Peyer's patch (tissue), 4 donors: ENCODE results near the gene NPFFR1. TPM values are rescaled to one million over a fixed set of nuclear protein-coding genes. Genes with fewer than 3 reads are reported as not detected.
"Not testable (repeated sequence)": the region's sequence is repeated elsewhere in the genome, so short reads cannot be mapped to it uniquely, and the experiment has no call there.

ENCODE experiments used
- DNase-seq, 3 donors: peaks; one replicate each; pipeline ENCODE4 v3.0.0-alpha.2; 2017 to 2019
- H3K27ac ChIP-seq, 4 donors: fragments of 200-600 bp; sonication (generic); one replicate each; pipeline ENCODE4 v1.5.1; 2016 to 2019
- H3K27me3 ChIP-seq, 2 donors: fragments of 200-600 bp; sonication (generic); one replicate each; pipeline ENCODE4 v1.5.1; 2019
- H3K36me3 ChIP-seq, 3 donors: fragments of 200-600 bp; sonication (generic); one replicate each; pipeline ENCODE4 v1.5.1; 2016 to 2019
- H3K4me1 ChIP-seq, 4 donors: fragments of 200-600 bp; sonication (generic); one replicate each; pipeline ENCODE4 v1.5.1; 2016 to 2019
- H3K4me3 ChIP-seq, 4 donors: fragments of 200-600 bp; sonication (generic); 1 replicate in 3 of 4; 2 replicates in 1 of 4; pipeline ENCODE4 v1.5.1; 2016 to 2019; ENCODE audit warnings: mild to moderate bottlenecking in 1 of 4
- H3K9me3 ChIP-seq, 4 donors: fragments of 200-600 bp; sonication (generic); one replicate each; pipeline ENCODE4 v1.5.1; 2016 to 2019; ENCODE audit warnings: mild to moderate bottlenecking in 1 of 4
- POLR2A ChIP-seq, 2 donors: fragments of 450-650 bp; IDR thresholded peaks; one replicate each; pipeline ENCODE4 v1.5.1; 2017; ENCODE audit warnings: antibody characterized with exemption in 2 of 2, mild to moderate bottlenecking in 2 of 2, moderate library complexity in 2 of 2
- total RNA-seq, 4 donors: library from RNA; depleted of rRNA; stranded (reverse); fragments of >200 nt; gene quantifications; one replicate each; pipeline ENCODE4 v1.1.0, GENCODE V29; 2016
- TF ChIP-seq, protein P1 (sequence below), 6 experiments: fragments of 450-650 bp in 4 of 6; fragments of 200-600 bp in 2 of 6; sonication (generic) in 1 of 6; IDR thresholded peaks; one replicate each; pipeline ENCODE4 v1.5.1; 2017 to 2019; ENCODE audit warnings: antibody characterized with exemption in 6 of 6, mild to moderate bottlenecking in 3 of 6, moderate library complexity in 1 of 6

Gene NPFFR1
- total RNA-seq, 4 donors from 2014 or later: not detected

DNA sequence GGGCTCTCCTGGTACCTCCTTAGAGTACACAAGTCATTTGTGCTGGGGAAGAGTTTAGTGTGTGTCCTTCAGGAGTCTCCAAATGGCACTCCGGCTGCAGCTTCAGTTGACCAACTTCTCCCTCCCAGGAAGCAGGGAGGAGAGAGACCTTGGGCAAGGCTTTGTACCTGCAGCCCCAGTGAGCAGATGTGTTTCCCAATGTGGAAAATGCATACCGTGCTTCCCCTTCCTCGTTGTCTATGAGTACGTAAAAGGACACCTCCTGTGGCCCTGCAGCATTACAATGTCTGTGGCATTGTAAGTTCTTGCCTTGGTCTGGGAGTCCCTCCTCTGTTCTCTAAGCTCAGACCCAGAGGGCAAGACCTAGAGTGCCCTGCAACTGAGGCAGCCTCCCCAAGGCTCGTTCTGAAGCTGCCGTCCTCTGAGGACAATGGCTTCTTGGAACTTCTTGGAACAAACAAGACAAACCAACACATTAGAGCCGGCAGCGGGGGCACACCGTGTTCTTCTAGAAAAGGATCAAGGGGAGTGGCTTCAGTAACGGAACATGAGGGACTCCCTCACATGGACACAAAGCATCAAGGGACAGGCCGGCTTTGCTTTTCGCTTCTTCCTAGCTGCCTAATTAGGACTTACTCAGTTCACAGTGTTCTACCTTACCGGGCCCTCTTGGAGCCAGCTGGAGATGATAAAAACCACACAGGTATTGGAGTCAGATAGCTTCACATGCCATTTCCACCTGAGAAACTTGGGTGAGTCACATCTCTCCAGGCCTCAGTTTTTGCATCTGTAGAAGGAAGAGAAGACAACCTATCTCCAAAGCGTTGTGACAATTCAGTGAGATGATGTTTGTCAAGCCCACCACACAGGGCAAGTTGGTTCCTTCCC lies 29.7 kb downstream of the NPFFR1 start:
- TF ChIP-seq, protein P1, sequence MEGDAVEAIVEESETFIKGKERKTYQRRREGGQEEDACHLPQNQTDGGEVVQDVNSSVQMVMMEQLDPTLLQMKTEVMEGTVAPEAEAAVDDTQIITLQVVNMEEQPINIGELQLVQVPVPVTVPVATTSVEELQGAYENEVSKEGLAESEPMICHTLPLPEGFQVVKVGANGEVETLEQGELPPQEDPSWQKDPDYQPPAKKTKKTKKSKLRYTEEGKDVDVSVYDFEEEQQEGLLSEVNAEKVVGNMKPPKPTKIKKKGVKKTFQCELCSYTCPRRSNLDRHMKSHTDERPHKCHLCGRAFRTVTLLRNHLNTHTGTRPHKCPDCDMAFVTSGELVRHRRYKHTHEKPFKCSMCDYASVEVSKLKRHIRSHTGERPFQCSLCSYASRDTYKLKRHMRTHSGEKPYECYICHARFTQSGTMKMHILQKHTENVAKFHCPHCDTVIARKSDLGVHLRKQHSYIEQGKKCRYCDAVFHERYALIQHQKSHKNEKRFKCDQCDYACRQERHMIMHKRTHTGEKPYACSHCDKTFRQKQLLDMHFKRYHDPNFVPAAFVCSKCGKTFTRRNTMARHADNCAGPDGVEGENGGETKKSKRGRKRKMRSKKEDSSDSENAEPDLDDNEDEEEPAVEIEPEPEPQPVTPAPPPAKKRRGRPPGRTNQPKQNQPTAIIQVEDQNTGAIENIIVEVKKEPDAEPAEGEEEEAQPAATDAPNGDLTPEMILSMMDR (IDR thresholded peaks at IDR 0.05): no peak
- TF ChIP-seq POLR2A (IDR thresholded peaks at IDR 0.05): no peak
- peaks cover 0 to 8% of the 10 kb centered on the region in 2 donors for H3K27me3 ChIP-seq
- no peak overlapping the region for H3K4me3 ChIP-seq

DNA sequence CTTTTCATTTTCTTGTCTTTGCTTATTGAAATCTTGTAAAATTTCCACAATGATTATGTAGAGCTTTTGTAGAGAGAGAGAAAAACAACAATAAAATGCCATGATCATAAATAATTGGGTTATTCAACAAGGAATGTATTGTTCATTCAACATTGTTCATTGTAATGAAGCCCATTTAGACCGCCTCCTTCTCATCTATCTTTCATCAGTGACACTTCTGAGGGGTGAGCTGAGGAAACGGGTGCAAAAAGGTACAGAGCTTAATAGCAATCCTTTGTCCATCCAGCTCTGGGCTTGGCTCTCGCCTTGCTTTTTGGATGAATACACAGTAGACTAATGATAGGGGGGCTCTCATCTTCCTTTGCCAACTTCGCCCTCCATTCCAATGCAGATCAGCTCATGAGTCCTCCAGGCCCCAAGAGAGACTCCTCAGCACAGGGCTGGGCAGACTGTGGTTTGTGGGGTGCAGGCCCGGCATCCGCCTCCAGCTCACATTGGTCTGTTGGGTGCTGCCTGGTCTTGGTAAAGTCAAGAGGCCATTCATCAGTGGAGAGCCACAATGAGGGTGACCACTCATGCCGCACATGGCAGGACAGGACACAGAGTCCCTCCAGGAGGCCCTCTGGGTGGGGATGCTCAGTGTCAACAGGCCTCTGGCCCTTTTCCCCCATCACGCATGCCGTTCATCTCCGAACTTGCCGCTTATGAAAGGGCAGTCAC lies 32.7 kb downstream of the NPFFR1 start:
- H3K4me3 ChIP-seq: no peak overlapping the region
- peaks cover 0 to 8% of the 10 kb centered on the region in 2 donors for H3K27me3 ChIP-seq
- H3K4me1 ChIP-seq: peaks cover 0 to 6% (median 0%) of the 10 kb centered on the region in 4 donors
- no peaks in the 10 kb centered on the region for H3K9me3 ChIP-seq
- TF ChIP-seq POLR2A (IDR thresholded peaks at IDR 0.05): no peak
- TF ChIP-seq, protein P1 (IDR thresholded peaks at IDR 0.05): no peak
- no peak overlapping the region for H3K27ac ChIP-seq
- no peak for DNase-seq
- H3K36me3 ChIP-seq: no peaks in the 10 kb centered on the region

More for the DNA sequence above, 29.7 kb downstream of the NPFFR1 start:
- DNase-seq: no peak
- H3K4me1 ChIP-seq: peaks cover 0 to 6% (median 0%) of the 10 kb centered on the region in 4 donors
- no peaks in the 10 kb centered on the region for H3K9me3 ChIP-seq
- H3K27ac ChIP-seq: no peak overlapping the region
- H3K36me3 ChIP-seq: no peaks in the 10 kb centered on the region

DNA sequence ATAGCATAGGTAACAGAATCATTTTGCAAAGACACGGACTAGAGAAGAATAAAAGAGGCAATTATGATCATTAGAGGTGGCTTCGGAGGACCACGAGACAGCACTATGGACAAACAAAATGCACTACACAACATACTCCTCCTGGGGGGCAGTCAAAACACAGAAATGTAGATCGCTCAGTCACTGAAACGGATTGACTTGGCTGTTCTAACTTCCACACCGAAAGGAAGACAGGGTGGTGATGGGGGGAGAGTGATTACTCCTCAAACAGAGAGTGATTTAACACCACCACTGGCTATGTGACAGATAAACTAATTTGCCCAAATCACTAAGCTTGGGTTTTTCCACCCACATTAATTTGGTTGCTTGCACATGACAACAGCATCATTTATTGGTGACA lies 36.4 kb downstream of the NPFFR1 start:
- Histone ChIP-seq H3K36me3 (no peaks in the 10 kb centered on the region), H3K27me3 (no peaks in the 10 kb centered on the region), H3K4me1 (no peaks in the 10 kb centered on the region), H3K27ac (no peak overlapping the region), H3K4me3 (no peak overlapping the region), H3K9me3 (no peaks in the 10 kb centered on the region)
- TF ChIP-seq, protein P1 (IDR thresholded peaks at IDR 0.05): no peak
- no peak for TF ChIP-seq POLR2A (IDR thresholded peaks at IDR 0.05)
- DNase-seq: no peak

DNA sequence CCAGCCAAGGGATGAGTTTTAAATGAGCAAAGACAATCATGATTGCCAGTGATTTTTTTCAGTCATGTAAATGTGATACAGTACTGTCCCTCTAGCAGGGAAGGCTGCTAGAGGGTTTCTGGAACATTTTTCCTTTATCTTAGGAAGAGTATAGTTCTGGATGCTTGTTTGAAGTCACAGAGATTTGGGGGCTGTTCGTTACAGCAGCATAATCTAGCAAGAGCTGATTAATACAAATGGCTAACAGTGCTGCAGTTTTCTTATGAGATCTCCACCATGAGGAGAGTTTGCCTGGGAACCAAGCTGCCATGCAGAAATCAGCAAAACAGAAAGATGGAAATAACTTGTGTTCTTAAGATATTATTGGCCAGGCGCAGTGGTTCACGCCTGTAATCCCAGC lies 42.7 kb downstream of the NPFFR1 start:
- TF ChIP-seq, protein P1 (IDR thresholded peaks at IDR 0.05): no peak
- TF ChIP-seq POLR2A (IDR thresholded peaks at IDR 0.05): no peak
- Histone ChIP-seq H3K27ac (no peak overlapping the region), H3K27me3 (no peaks in the 10 kb centered on the region), H3K9me3 (no peaks in the 10 kb centered on the region), H3K4me3 (no peak overlapping the region), H3K36me3 (no peaks in the 10 kb centered on the region), H3K4me1 (no peaks in the 10 kb centered on the region)
- DNase-seq: no peak

DNA sequence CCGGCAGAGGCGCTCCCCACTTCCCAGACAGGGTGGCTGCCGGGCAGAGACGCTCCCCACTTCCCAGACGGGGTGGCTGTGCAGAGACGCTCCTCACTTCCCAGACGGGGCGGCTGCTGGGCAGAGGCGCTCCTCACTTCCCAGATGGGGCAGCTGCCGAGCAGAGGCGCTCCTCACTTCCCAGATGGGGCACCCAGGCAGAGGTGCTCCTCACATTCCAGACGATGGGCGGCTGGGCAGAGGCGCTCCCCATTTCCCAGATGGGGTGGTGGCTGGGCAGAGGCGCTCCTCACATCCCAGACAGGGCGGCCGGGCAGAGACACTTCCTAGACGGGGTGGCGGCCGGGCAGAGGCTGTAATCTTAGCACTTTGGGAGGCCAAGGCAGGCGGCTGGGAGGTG lies 43.8 kb downstream of the NPFFR1 start:
- not testable (repeated sequence) for H3K27ac ChIP-seq, H3K36me3 ChIP-seq, H3K27me3 ChIP-seq, H3K4me3 ChIP-seq, H3K9me3 ChIP-seq, DNase-seq, H3K4me1 ChIP-seq

DNA sequence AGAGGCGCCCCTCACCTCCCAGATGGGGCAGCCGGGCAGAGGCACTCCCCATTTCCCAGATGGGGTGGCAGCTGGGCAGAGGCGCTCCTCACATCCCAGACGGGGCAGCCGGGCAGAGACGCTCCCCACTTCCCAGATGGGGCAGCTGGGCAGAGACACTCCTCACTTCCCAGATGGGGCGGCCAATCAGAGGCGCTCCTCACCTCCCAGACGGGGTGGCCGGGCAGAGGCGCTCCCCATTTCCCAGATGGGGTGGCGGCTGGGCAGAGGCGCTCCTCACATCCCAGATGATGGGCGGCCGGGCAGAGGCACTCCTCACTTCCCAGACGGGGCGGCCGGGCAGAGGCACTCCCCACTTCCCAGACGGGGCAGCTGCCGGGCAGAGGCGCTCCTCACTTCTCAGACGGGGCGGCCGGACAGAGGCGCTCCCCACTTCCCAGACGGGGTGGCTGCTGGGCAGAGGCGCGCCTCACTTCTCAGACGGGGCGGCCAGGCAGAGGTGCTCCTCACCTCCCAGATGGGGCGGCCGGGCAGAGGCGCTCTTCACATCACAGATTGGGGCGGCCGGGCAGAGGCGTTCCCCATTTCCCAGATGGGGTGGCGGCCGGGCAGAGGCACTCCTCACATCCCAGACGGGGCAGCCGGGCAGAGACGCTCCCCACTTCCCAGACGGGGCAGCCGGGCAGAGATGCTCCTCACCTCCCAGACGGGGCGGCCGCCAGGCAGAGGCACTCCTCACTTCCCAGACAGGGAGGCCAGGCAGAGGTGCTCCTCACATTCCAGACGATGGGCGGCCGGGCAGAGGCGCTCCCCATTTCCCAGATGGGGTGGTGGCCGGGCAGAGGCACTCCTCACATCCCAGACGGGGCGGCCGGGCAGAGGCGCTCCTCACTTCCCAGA lies 44.5 kb downstream of the NPFFR1 start:
- not testable (repeated sequence) for H3K27me3 ChIP-seq, H3K36me3 ChIP-seq, H3K9me3 ChIP-seq, H3K4me1 ChIP-seq, DNase-seq, H3K4me3 ChIP-seq, H3K27ac ChIP-seq

DNA sequence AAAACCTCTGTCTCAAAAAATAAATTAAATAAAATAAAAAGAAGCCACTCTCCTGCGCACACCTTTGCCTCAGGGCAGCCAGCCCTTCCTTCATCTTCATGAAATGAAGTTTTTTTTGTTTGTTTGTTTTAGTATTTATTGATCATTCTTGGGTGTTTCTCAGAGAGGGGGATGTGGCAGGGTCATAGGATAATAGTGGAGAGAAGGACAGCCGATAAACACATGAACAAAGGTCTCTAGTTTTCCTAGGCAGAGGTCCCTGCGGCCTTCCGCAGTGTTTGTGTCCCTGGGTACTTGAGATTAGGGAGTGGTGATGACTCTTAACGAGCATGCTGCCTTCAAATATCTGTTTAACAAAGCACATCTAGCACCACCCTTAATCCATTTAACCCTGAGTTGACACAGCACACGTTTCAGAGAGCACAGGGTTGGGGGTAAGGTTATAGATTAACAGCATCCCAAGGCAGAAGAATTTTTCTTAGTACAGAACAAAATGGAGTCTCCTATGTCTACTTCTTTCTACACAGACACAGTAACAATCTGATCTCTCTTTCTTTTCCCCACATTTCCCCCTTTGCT lies 45.8 kb downstream of the NPFFR1 start:
- H3K36me3 ChIP-seq, H3K4me1 ChIP-seq, H3K9me3 ChIP-seq, DNase-seq, H3K27me3 ChIP-seq, H3K4me3 ChIP-seq, H3K27ac ChIP-seq: not testable (repeated sequence)
